ENCODE data around the gene SETBP1.

SETBP1 gene

GRCh38 chr18:44973282-44973681, 292.6 kb downstream of the SETBP1 start:
- DNase-seq (ENCODE audit: low read depth) = no peak

GRCh38 chr18:44974174-44974573, 293.5 kb downstream of the SETBP1 start:
- DNase-seq (ENCODE audit: low read depth) = no peak

GRCh38 chr18:44977856-44978255, 297.2 kb downstream of the SETBP1 start:
- no peak for DNase-seq (ENCODE audit: low read depth)

GRCh38 chr18:44979748-44980147, 299.1 kb downstream of the SETBP1 start:
- no peak for DNase-seq (ENCODE audit: low read depth)

- no peak for DNase-seq (ENCODE audit: low read depth)
These were observed 300.4 kb downstream of the SETBP1 start for GRCh38 chr18:44981121-44981520.

- no peak for DNase-seq (ENCODE audit: low read depth)
These were observed 306.2 kb downstream of the SETBP1 start for GRCh38 chr18:44986933-44987332.

- no peak for DNase-seq (ENCODE audit: low read depth)
These were observed 306.7 kb downstream of the SETBP1 start for GRCh38 chr18:44987371-44987770.

- no peak for DNase-seq (ENCODE audit: low read depth)
These were observed 308.3 kb downstream of the SETBP1 start for GRCh38 chr18:44988821-44989587.

- no peak for DNase-seq (ENCODE audit: low read depth)
These were observed 315.6 kb downstream of the SETBP1 start for GRCh38 chr18:44996261-44996660.

GRCh38 chr18:44997174-44997573, 316.5 kb downstream of the SETBP1 start:
- no peak for DNase-seq (ENCODE audit: low read depth)

- no peak for DNase-seq (ENCODE audit: low read depth)
These were observed 317.7 kb downstream of the SETBP1 start for GRCh38 chr18:44998360-44998759.

GRCh38 chr18:45004546-45005080, 323.9 kb downstream of the SETBP1 start:
- DNase-seq (ENCODE audit: low read depth) = no peak

GRCh38 chr18:45006934-45007333, 326.2 kb downstream of the SETBP1 start:
- no peak for DNase-seq (ENCODE audit: low read depth)

- no peak for DNase-seq (ENCODE audit: low read depth)
These were observed 326.8 kb downstream of the SETBP1 start for GRCh38 chr18:45007531-45007930.

GRCh38 chr18:45008694-45009413, 328.2 kb downstream of the SETBP1 start:
- no peak for DNase-seq (ENCODE audit: low read depth)

- no peak for DNase-seq (ENCODE audit: low read depth)
These were observed 329.1 kb downstream of the SETBP1 start for GRCh38 chr18:45009756-45010155.

GRCh38 chr18:45012286-45012685, 331.6 kb downstream of the SETBP1 start:
- no peak for DNase-seq (ENCODE audit: low read depth)

- no peak for DNase-seq (ENCODE audit: low read depth)
These were observed 333.4 kb downstream of the SETBP1 start for GRCh38 chr18:45014047-45014501.

- no peak for DNase-seq (ENCODE audit: low read depth)
These were observed 335.1 kb downstream of the SETBP1 start for GRCh38 chr18:45015788-45016128.

GRCh38 chr18:45019469-45019868, 338.8 kb downstream of the SETBP1 start:
- no peak for DNase-seq (ENCODE audit: low read depth)

GRCh38 chr18:45023519-45023918, 342.8 kb downstream of the SETBP1 start:
- DNase-seq (ENCODE audit: low read depth) = no peak

GRCh38 chr18:45024357-45025088, 343.8 kb downstream of the SETBP1 start:
- no peak for DNase-seq (ENCODE audit: low read depth)

- no peak for DNase-seq (ENCODE audit: low read depth)
These were observed 344.4 kb downstream of the SETBP1 start for GRCh38 chr18:45025089-45025450.
